ENCODE results near the gene SLC9A6.

DNA sequence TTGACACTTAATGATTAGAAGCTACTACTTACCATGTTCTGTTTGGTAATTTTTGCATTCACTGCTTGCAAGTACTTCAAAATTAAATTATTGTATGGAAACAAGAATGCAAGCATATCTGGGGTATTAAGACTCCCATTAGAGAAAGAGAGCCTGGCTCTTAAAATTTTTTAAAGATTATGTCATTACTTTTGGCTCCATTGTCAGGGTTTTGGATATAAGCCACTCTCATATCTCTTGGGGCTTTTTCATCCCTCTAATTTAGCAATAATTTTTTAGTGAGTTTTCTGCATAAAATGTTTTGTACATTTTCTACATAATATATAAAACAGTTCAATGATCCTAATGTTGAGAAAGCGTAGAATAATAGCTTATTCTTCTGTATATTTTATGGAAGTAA lies 49.4 kb downstream of the SLC9A6 start:
- TF ChIP-seq EZH2 (IDR thresholded peaks at IDR 0.05) (no peak), POLR2AphosphoS5 (IDR thresholded peaks at IDR 0.05; ENCODE audit: borderline replicate concordance, low read depth, low read length) (no peak), FOXP2 (optimal IDR thresholded peaks at IDR 0.05; ENCODE audit: control extremely low read depth, extremely low read length, insufficient read depth) (no peak)

Data from SK-N-MC (cell line).